ENCODE measurements around the gene SNX10. TPM values are rescaled to one million over a fixed set of nuclear protein-coding genes. Genes with fewer than 3 reads are reported as not detected.

SNX10 gene
- total RNA-seq, 1 donor from 2014 or later: 5.2 TPM

DNA sequence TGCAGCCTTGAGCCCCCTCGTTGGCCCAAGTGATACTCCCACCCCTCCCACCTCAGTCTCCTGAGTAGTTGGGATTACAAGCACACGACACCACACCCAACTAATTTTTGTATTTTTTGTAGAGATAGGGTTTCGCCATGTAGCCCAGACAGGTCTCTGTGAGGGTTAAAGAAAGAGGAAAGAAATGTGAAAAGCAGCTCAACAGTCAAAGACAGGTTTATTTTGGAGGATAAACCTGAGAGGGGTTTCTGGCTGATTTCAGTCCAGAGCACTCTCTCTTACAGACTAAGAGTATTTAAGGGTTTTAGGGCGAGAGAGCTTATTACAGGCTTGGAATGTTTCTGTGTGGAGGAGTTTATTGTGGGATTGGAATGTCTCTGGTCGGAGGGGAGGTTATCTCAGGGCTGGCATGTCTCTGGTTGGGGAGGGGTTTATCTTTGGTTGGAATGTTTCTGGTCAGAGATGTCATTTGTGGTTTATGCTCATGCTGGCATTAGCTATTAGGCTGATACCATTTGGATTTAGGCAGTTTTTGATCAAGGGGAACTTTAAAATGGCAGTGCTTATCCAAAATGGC is 26.1 kb upstream of the SNX10 start:
- Histone ChIP-seq H3K36me3 (no peaks in the 10 kb centered on the region), H3K4me1 (no peaks in the 10 kb centered on the region), H3K27ac (no peak overlapping the region), H3K9me3 (no peaks in the 10 kb centered on the region), H3K4me3 (no peak overlapping the region), H3K27me3 (no peaks in the 10 kb centered on the region)
- DNase-seq (ENCODE audit: extremely low spot score in 2 of 2): no peak
- TF ChIP-seq POLR2AphosphoS5 (IDR thresholded peaks at IDR 0.05; ENCODE audit: insufficient read depth in 1 of 2, low read depth in 1 of 2) (no peak), POLR2A (IDR thresholded peaks at IDR 0.05) (no peak)
- TF ChIP-seq, protein P1, sequence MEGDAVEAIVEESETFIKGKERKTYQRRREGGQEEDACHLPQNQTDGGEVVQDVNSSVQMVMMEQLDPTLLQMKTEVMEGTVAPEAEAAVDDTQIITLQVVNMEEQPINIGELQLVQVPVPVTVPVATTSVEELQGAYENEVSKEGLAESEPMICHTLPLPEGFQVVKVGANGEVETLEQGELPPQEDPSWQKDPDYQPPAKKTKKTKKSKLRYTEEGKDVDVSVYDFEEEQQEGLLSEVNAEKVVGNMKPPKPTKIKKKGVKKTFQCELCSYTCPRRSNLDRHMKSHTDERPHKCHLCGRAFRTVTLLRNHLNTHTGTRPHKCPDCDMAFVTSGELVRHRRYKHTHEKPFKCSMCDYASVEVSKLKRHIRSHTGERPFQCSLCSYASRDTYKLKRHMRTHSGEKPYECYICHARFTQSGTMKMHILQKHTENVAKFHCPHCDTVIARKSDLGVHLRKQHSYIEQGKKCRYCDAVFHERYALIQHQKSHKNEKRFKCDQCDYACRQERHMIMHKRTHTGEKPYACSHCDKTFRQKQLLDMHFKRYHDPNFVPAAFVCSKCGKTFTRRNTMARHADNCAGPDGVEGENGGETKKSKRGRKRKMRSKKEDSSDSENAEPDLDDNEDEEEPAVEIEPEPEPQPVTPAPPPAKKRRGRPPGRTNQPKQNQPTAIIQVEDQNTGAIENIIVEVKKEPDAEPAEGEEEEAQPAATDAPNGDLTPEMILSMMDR (IDR thresholded peaks at IDR 0.05): no peak
- intact Hi-C loops (cut with DNase I): no loop called here

DNA sequence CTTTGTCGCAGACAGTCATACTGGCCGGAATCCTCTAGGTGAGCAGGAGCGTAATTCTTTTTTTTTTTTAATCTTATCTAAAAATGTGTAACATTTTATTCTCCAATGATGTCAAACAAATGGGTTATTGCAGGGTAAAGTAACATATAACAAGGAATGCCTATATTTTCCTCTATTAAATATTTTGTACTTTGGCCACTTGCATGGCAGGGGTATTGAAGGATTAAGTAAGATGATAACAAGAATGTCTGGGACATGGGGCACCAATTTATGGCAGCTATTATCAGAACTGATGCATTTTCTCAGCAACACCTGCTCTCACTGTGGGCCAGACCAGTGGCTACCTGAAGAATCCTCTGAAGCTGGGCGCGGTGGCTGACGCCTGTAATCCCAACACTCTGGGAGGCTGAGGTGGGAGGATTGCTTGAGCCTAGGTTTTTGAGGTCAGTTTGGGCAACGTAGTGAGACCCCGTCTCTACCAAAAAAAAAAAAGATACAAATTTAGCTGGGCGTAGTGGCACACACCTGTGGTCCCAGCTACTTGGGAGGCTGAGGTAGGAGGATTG is 24.0 kb upstream of the SNX10 start:
- Histone ChIP-seq H3K27ac (no peak overlapping the region), H3K27me3 (no peaks in the 10 kb centered on the region), H3K4me3 (no peak overlapping the region), H3K36me3 (no peaks in the 10 kb centered on the region), H3K4me1 (no peaks in the 10 kb centered on the region), H3K9me3 (no peaks in the 10 kb centered on the region)
- no peak for DNase-seq (ENCODE audit: extremely low spot score in 2 of 2)
- intact Hi-C loops (cut with DNase I): no loop called here
- TF ChIP-seq, protein P1 (IDR thresholded peaks at IDR 0.05): no peak
- TF ChIP-seq POLR2AphosphoS5 (IDR thresholded peaks at IDR 0.05; ENCODE audit: insufficient read depth in 1 of 2, low read depth in 1 of 2) (no peak), POLR2A (IDR thresholded peaks at IDR 0.05) (no peak)

GRCh38 chr7:26275213-26275612 is 16.4 kb upstream of the SNX10 start:
- no peak for TF ChIP-seq POLR2A (IDR thresholded peaks at IDR 0.05)
- TF ChIP-seq, protein P1 (IDR thresholded peaks at IDR 0.05): no peak
- no peak for TF ChIP-seq POLR2AphosphoS5 (IDR thresholded peaks at IDR 0.05; ENCODE audit: insufficient read depth in 1 of 2, low read depth in 1 of 2)
- no peak for DNase-seq (ENCODE audit: extremely low spot score in 2 of 2)
- Histone ChIP-seq H3K4me3 (no peak overlapping the region), H3K9me3 (no peaks in the 10 kb centered on the region), H3K4me1 (no peaks in the 10 kb centered on the region), H3K36me3 (no peaks in the 10 kb centered on the region), H3K27me3 (no peaks in the 10 kb centered on the region), H3K27ac (no peak overlapping the region)
- intact Hi-C loops (cut with DNase I): no loop called here

DNA sequence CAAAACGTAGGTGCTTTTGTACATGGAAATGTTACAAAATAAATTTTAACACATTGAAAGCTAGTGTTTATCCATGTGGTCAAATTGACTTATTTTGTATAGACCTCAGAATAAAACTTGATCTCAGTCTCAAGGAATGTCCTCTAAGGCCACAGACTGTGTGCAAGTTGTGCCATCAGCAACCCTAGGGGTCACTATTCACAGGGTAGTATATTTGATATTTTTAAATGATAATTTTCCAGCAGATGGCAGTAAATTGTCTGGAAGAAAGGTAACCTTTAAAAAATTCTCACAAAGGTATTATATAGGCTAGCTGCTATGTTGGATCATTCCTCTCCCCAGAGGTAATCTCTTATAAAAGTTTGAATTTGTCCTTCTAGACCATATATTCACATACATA is 12.9 kb upstream of the SNX10 start:
- H3K9me3 ChIP-seq: no peaks in the 10 kb centered on the region
- intact Hi-C loops (cut with DNase I): no loop called here
- no peak overlapping the region for H3K4me3 ChIP-seq
- no peaks in the 10 kb centered on the region for H3K36me3 ChIP-seq
- TF ChIP-seq, protein P1 (IDR thresholded peaks at IDR 0.05): no peak
- no peak for TF ChIP-seq POLR2AphosphoS5 (IDR thresholded peaks at IDR 0.05; ENCODE audit: insufficient read depth in 1 of 2, low read depth in 1 of 2)
- no peaks in the 10 kb centered on the region for H3K27me3 ChIP-seq
- no peaks in the 10 kb centered on the region for H3K4me1 ChIP-seq
- H3K27ac ChIP-seq: no peak overlapping the region
- DNase-seq (ENCODE audit: extremely low spot score in 2 of 2): no peak

- TF ChIP-seq POLR2A (IDR thresholded peaks at IDR 0.05): no peak
- TF ChIP-seq, protein P1 (IDR thresholded peaks at IDR 0.05): no peak
- H3K36me3 ChIP-seq: no peaks in the 10 kb centered on the region
- no peaks in the 10 kb centered on the region for H3K27me3 ChIP-seq
- H3K27ac ChIP-seq: no peak overlapping the region
- DNase-seq (ENCODE audit: extremely low spot score in 2 of 2): no peak
- intact Hi-C loops (cut with DNase I): no loop called here
- H3K9me3 ChIP-seq: no peaks in the 10 kb centered on the region
- H3K4me3 ChIP-seq: no peak overlapping the region
- no peaks in the 10 kb centered on the region for H3K4me1 ChIP-seq
Measured at GRCh38 chr7:26279405-26279804, 12.3 kb upstream of the SNX10 start.
